Measurements from ENCODE around the gene SEC14L5.

The SEC14L5 gene

DNA sequence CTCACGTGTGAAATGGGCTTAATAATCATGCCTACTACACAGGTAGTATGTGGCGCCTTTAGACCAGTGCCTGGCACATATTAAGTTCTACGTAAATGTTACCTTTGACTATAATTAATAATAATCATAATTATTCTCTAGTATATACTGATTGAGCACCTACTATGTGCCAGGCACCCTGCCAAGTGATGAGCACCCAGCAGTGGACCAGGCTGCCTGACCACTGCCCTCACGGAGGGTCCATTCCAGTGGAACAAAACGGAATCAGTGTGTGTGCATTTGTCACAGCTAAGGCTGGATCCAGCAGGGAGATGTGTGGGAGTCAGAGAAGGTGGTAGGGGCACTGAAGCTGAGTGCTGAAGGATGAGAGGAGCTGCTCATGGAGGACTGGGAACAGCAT lies 30.5 kb downstream of the SEC14L5 start:
- no peak for DNase-seq

DNA sequence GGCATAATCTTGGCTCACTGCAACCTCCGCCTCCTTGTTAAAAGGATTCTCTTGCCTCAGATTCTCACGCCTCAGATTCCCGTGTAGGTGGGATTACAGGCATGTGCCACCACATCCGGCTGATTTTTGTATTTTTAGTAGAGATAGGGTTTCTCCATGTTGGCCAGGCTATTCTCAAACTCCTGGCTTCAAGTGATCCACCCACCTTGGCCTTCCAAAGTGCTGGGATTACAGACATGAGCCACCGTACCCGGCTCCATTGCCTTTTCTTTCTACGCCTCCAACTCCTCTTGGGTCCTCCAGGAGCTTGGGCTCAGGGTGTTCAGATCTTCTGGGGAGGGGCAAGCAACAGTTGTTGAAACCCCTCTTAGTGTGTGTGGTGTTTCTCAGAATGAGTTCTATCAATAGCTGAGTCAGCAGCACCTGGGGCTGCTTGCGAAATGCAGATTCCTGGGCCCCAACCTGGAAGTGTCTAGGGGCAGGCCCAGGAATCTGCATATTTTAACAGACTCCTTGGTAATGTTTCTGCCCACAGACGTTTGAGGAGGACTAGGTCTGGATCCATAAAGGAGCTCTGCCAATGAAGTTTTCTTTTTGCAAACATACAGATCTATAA lies 31.4 kb downstream of the SEC14L5 start:
- DNase-seq: no peak

DNA sequence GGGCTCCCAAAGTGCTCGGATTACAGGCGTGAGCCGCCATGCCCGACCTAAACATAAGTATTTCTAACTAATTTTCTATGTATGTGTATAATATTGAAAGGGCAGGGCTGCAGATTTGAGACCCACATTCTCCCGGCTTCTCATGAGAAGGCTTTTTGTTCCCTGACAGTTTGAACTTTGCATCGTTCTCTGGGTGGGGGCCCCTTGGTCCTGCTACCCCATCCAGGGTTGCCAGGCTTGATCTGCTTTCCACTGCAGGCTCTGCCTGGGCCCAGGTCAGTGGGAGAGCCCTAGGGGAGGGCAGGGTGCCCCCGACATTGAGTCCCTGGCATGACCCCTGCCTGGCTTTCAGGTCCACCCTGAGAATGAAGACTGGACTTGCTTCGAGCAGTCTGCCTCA lies 32.3 kb downstream of the SEC14L5 start:
- no peak for DNase-seq

DNA sequence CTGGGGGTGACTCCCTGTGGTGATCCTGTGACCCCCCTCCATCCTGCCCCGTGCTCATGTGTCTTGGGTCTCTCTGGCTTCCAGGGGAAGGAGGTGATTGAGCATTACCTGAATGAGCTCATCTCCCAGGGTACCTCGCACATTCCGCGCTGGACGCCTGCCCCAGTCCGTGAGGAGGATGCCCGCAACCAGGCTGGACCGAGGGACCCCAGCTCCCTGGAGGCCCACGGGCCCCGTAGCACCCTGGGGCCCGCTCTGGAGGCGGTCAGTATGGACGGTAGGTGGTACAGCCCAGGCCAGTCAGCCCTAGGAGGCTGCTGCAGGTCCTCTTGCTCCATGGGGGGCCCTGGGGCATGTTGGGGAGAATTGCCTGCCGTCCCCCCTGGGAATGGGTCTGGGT lies 33.6 kb downstream of the SEC14L5 start:
- no peak for DNase-seq

DNA sequence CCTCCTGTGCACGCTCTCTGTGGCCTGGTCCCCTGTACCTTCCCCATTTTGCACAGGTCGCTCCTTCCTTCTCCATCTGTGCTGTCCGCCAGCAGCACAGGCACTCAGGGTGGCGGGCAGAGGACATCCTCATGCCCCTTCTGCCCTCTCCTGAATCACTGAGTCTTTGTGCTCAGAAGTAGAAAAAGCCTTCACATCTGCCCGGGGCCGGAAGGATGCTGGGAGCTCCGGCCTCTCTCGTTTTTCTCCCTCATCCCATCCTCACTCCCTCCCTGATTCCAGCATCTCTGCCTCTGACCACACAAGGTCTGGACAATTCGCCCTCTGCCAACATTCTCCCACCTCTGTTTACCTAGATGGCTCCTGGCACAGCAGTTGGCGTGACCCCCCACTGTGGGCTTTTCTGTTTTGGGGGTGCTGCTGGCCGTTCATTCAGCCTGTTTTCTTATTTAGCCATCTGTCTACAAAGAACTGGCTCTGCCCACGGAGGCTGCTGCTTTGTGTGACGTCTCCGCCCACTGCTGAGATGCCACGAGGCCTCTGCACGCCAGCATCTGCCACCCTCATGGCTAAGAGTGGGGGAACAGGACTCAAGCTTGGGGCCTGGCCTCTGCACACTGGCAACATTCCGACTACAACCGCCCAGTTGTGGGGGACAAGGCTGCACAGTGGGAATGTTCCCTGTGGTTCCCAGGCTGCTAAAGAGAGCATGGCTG lies 36.7 kb downstream of the SEC14L5 start:
- no peak for DNase-seq

DNA sequence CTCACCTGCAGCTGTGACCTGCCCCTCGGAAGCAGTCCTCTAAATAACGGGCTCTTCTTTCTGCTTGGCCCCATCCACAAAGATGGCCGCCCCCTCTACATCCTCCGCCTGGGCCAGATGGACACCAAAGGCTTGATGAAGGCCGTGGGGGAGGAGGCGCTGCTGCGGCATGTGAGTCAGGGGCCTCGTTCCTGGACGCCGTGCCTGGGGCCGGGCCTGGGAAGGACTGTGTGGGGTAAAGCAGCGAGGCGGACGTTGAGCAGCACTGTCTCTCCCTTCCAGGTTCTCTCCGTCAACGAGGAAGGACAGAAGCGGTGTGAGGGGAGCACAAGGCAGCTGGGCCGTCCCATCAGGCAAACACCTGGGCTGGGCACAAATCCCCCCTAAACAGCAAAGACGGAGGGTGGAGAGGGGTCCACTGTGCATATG lies 42.5 kb downstream of the SEC14L5 start:
- no peak for DNase-seq

DNA sequence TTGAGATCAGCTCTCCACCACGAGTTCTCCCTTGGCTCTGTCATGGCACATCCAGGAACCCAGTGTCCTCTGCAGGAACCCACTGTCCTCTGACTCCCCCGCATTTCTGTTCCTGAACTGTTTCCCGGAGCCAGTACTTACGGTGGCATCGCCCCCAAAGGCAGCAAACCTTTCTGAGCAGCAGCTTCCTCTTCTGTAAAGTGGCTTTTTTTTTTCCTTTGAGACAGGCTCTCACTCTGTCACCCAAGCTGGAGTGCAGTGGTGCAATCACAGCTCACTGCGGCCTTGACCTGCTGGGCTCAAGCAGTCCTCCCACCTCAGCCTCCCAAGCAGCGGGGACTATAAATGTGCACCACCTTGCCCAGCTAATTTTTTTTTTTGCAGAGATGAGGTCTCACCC lies 43.4 kb downstream of the SEC14L5 start:
- no peak for DNase-seq

DNA sequence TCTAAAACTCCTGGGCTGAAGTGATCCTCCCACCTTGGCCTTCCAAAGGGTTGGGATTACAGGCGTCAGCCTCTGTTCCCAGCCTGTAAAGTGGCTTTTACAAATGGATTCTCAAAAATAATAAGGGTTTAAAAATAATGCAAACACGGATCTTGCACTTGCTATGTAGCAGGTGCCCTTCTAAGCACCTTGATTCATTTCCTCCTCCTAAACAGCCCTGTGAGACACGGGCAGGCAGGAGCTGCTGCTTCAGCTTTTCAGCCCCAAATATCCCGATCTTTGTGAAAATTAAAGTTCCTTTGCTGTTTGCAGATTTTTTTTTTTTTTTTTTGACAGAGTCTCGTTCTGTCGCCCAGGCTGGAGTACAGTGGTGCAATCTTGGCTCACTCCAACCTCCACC lies 43.9 kb downstream of the SEC14L5 start:
- DNase-seq: no peak

DNA sequence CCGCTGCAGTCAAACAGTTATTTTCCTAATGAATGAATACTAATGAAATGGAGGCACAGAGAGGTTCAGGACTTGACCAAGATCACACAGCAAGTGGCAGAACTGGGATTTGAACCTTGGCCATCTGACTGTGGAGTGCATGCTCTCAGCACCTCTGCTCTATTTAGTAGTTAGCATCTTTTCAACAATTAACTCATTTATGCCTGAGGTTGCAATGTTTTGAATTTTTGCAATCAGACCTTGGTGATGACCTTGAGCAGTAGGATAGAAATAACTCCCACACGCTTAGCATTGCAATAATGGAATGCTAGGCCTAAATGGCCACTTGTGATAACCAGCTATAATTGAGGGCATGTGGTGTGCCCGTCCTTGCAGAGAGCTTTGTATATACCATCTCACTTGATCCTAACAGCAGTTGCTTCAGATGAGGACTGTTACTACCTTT lies 44.6 kb downstream of the SEC14L5 start:
- no peak for DNase-seq

DNA sequence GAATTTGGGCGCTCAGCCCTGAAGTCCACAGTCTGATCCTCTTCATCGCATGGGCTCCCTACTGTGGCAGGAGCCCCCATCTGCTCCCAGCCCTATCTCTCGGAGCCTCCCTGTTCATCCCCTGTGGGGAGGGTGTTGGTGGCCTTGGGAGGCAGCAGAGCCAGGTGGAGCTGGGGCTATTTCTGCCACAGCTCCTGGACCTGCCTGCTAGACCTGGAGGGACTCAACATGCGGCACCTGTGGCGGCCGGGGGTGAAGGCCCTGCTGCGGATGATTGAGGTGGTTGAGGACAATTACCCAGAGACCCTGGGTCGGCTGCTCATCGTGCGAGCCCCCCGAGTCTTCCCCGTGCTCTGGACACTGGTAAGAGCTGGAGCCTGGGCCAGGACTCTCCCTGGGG lies 45.1 kb downstream of the SEC14L5 start:
- no peak for DNase-seq

DNA sequence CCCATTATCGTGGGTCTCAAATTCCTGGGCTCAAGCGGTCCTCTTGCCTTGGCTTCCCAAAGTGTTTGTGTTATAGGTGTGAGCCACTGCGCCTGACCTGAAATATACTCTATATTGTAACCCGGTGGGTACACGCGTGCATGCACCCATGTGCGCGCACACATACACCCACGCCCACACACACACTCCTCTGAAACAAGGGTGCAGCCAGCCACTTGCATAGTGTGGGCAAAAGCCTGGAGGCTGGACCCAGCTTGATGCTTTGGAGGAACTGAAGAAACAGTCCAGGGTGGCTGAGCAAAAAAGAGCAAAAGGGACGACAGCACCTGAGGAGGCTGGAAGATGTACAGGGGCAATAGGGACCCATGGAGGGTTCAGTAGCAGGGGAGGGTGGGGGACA lies 45.7 kb downstream of the SEC14L5 start:
- DNase-seq: no peak

DNA sequence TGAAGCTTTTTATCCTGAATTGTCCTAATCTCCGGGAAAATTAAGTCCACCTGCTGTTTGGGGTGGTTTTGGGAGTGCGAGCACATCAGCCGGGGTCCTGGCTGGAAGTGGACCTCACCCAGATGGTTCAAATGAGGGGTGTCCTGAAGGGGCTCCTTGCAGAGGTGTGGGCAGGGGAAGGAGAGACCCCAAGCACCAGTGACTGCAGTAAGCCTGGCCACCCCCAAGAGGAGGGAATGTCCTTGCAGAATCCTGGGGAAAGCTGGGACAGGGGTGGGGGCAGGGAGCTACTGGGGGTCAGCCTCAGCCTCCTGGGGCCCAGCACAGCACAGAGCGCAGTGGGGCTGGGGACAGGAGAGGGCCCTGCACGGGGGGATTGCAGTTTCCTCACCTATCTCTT lies 46.2 kb downstream of the SEC14L5 start:
- no peak for DNase-seq

DNA sequence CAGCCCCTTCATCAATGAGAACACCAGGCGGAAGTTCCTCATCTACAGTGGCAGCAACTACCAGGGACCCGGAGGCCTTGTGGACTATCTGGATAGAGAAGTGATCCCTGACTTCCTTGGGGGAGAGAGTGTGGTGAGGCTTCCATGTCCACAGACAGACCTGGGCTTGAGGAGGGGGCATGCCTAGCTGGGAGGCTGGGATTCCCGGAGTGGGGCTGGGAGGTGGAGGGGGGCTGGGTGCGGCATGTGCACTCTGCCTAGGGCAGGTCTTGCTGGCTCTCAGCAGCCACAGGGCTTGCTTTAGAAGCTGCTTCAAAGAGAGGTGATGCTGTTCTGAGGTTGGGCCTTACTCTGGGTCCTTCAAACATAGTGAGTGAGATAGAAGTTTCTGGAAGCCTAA lies 47.8 kb downstream of the SEC14L5 start:
- no peak for DNase-seq

DNA sequence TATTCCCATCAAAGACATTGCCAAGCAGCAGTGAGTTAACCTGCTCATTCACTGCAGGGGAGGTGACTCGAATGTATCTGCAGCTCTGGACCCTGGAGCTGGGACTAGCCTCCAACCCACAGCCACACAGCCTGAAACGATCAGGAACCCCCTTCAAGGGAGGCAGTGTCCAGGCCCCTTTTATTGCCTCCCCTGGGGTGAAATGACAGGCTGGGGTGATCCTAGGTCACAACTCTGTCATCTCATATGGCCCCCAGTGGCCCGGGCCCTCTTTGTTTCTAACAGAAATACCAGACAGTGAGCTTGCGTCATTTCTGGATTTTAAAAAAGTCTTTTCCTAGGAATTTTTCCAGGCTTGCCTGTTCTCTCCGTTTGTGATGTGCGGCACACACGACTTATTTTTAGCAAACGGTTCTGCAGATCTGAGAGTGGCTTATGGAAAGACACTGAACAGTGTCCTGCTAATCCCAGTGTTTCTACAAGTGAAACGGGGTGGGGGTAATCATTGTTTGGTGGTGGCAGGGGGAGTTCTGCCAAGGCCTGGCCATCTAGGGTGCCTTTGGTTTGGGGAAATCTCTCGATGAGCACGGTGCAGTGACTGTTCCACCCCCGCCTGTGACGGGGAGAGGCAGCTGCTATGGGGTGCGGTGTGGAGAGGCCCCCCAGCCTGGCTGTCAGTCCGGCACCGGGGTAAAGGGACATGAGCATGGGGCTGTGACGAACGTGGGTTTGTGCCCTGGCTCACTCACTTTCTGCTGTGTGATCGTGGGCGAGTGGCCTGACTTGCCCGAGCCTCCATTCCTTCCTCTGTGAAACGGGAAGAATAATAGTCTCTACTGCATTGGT lies 48.4 kb downstream of the SEC14L5 start:
- DNase-seq: no peak

DNA sequence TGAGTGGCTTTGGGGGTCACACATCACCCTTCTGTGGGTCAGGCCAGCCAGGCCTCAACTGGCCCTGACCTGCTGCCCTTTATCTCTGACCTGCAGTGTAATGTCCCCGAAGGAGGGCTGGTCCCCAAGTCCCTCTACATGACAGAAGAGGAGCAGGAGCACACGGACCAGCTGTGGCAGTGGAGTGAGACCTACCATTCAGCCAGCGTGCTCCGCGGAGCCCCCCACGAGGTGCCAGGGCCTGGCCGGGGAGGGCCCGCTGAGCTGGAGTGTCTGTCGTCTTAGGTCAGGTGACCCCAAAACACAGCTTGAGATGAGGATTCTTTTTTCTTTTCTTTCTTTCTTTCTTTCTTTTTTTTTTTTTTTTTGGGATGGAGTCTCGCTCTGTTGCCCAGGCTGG lies 49.1 kb downstream of the SEC14L5 start:
- DNase-seq: no peak

DNA sequence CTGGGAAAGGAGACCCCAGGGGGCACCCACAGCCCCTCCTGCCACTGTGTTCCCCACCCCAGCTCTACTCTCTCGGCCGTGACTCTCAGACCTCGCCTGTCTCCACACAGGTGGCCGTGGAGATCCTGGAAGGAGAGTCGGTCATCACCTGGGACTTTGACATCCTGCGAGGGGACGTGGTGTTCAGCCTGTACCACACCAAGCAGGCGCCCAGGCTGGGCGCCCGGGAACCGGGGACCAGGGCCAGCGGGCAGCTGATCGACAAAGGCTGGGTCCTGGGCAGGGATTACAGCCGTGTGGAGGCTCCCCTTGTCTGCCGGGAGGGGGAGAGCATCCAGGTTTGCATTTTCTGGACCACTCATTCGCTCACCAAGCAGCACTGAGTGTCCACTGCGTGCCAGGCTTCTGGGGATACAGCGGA lies 50.2 kb downstream of the SEC14L5 start:
- no peak for DNase-seq

DNA sequence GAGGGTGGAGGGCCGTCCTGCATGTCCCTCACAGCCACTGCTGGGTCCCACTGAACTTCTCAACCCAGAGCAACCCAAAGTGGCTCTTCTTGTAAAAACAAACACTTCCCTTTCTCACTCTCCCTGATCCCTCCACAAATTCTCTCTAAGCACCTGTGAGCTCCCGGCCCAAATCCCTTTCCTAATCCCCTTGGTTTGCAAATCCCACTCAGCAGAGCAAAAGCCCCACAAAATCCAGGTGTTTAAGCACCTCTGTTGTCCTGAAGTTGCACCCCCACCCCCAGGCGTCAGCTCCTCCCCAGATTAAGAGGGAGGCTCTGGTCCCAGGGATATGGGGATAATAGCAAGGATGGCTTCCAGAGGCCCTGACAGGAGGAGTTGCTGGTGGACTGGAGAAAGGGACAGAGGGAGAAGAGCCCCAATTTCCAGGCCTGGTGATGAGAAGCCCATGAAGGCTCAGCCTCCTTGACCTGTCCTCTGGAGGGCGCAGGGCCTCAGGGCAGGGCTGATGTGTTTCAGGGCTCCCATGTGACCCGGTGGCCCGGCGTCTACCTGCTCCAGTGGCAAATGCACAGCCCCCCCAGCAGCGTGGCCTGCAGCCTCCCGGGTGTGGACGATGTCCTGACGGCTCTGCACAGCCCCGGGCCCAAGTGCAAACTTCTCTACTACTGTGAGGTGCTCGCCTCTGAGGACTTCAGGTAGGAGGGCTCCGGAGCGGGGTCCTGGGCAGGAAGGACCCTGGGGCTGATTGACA lies 52.6 kb downstream of the SEC14L5 start:
- DNase-seq: no peak

DNA sequence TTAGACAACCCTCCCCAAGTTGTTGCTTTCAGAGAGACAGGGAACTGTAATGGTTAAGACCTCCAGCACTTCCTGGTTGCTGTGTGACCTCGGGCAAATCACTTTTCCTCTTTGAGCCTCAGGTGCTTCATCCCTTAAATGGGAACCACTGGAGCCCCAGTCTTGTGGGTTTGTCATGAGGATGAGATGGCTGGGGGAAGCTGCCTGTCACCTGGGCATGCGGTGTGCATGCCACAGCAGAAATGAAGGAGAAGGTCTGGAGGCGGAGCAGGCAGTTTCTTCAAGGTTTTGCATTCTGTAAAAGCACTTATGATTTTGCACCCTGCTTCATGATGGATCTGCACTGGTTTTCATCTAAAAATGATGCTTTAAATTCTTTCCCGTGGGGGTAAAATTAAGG lies 53.5 kb downstream of the SEC14L5 start:
- DNase-seq: no peak

DNA sequence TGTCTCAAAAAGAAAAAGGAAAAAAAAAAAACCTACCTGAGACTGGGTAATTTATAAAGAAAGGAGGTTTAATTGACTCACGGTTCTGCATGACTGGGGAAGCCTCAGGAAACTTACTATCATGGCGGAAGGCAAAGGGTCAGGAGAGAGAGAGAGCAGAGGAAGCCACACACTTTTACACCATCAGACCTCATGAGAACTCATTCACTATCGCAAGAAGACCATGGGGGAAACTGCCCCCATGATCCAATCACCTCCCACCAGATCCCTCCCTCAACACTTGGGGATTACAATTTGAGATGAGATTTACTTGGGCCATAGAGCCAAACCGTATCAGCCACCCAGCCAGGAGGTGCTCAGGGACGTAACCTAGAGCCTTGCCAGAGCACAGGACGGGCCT lies 54.8 kb downstream of the SEC14L5 start:
- no peak for DNase-seq

DNA sequence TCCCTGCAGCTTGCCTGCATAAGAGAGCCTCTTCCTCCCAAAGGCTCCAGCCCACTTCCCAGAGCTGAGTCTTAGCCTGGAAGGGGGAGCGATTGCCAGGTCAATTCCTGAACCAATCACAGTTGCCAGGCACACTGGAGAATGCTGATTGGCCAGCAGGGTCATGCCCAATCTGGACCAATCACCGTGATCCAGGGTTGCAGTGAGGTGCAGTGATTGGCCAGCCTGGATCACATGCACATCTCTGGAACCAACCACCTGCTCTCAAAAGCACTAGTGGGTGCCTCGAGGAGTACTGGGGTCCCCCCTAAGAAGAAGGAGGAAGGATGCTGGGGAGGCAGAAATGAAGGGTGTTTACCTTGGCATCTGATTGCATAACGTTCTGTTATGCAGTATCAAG lies 57.2 kb downstream of the SEC14L5 start:
- no peak for DNase-seq

DNA sequence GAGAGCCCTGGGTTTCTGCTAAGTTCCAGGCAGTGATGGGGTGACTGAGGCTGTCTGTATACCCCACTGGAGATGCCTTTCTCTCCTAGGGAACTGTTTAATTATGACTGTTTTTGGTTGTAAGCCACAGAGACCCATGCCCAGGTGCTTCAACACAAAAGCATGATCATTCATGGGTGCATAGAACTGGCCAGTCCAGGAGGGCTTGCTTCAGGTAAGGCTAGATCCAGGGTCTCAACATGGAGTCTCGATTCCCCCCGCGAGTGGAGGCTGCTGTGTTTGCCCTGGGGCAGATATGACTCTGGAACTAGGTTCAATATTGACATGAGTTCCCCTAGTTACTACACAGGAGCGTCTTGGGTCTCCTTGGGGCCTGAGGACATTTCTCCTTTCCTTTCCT lies 57.8 kb downstream of the SEC14L5 start:
- no peak for DNase-seq

DNA sequence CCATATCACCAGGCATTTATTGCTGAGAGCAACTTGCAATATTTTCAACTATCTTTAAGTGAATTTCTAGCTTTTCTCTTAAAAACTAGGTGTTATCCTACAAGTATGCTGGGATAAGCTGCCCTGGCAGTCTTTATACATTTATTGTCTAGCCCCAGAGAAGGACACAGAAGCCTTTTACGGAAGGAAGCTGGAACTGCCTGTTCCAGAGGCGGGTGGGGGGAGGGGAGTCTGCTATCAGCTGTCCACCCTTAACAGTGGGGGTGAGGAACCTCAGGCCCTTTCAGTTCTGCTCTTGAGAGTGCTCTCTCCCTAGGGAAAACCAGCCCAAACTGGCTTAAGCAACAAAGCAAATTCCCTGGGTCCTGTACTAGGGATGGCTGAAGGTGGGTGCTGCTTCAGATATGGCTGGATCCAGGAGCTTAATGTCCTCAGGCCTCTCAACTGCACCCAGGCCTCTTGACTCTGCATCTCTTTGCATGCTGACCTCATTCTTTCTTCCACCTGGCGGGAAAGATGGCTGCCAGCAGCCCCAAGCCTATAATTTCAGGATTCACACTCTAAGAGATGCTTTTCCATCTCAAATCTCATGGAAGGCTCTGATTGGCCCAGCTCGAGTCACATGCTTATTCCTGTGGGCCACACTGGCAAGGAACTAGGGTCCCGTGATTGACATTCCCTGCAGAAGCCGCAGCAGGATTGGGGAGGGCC lies 59.0 kb downstream of the SEC14L5 start:
- no peak for DNase-seq

DNA sequence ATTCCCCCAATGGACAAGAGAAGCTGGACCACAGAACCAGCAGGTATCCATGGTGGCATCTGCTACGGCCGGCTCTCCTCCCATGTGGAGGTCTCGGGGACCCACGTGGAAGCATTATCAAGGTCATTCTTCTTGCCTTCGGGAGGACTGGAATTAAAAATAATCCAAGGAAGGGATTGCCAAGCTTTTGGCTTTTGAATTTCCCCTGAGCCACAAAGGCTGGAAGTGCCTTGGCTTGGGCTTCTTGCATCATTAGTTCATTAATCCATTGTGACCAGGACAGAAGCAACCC lies 59.5 kb downstream of the SEC14L5 start:
- DNase-seq: no peak
